Neutrophil (primary cell): ENCODE results near the gene OSBPL3.

Experiments
- H3K27ac ChIP-seq: fragments of 200-600 bp; sonication (generic); 2 replicates; pipeline ENCODE4 v1.5.1; 2016; ENCODE audit warnings: mild to moderate bottlenecking, moderate library complexity
- H3K27me3 ChIP-seq: fragments of 200-600 bp; sonication (generic); 2 replicates; pipeline ENCODE4 v1.6.0; 2016; ENCODE audit warnings: mild to moderate bottlenecking
- H3K36me3 ChIP-seq: fragments of 200-600 bp; sonication (generic); 2 replicates; pipeline ENCODE4 v1.5.1; 2017
- H3K4me1 ChIP-seq, 2 experiments: fragments of 200-600 bp in 1 of 2; sonication (generic) in 1 of 2; 1 replicate in 1 of 2; 2 replicates in 1 of 2; pipeline versions ENCODE4 v1.5.1 to v1.6.1; 2013 to 2016; ENCODE audit warnings: low read depth in 1 of 2, low read length in 1 of 2, mild to moderate bottlenecking in 1 of 2, moderate library complexity in 1 of 2; ENCODE audit not compliant: control insufficient read depth in 1 of 2, insufficient read depth in 1 of 2
- H3K4me3 ChIP-seq, 2 experiments: fragments of 200-600 bp in 1 of 2; sonication (generic) in 1 of 2; 1 replicate in 1 of 2; 2 replicates in 1 of 2; pipeline ENCODE4 v1.5.1; 2013 to 2016; ENCODE audit warnings: low read depth in 1 of 2, low read length in 1 of 2, mild to moderate bottlenecking in 1 of 2, moderate library complexity in 1 of 2
- H3K9me3 ChIP-seq: fragments of 200-600 bp; sonication (generic); 2 replicates; pipeline ENCODE4 v1.5.1; 2016
- CTCF ChIP-seq: fragments of 200-600 bp; sonication (generic); IDR thresholded peaks from 2 replicates; pipeline ENCODE4 v1.5.1; 2016; ENCODE audit warnings: antibody characterized with exemption

OSBPL3 gene

DNA sequence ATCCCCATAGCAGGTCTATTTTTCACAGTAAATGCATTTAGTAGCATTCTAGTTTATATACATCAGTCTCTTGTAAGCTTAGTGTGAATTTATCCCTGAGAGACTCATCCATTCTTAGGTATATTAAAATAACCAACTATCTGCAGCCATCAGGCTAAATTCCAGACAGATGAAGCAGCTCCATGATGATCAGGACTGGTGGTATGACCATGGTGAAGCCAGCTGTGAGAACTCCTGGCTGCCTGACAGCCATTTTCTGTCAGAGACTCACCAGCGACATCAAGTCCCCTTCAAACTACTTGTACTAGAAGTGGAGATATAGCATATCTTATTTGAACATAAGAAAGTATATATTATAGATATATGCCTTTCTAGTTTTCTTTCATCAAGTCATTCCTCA, 152.4 kb downstream of the OSBPL3 start:
- no peaks in the 10 kb centered on the region for H3K4me1 ChIP-seq
- no peak for TF ChIP-seq CTCF
- no peaks in the 10 kb centered on the region for H3K36me3 ChIP-seq
- H3K9me3 ChIP-seq = no peaks in the 10 kb centered on the region
- H3K4me3 ChIP-seq = no peak overlapping the region
- no peak overlapping the region for H3K27ac ChIP-seq
- no peaks in the 10 kb centered on the region for H3K27me3 ChIP-seq

DNA sequence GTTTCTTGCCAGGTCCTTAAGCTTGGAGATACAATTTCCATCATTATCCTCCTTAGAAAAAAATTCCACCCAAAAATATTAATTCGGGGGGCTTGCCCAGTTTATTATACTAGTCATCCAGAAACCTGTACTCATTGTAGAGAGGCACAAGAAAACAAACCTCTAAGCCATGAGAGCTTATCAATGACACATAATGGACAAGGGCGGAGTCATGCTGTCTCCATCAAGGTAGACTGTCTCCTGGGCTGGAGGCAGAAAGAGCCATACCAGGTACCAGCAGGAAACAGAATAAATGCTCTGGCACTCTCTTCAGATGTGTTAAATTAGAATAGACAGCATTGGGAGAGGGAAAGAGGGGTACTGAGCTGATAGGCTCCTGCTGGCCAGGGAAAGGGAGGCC, 153.0 kb downstream of the OSBPL3 start:
- no peak overlapping the region for H3K27ac ChIP-seq
- H3K27me3 ChIP-seq = no peaks in the 10 kb centered on the region
- no peaks in the 10 kb centered on the region for H3K36me3 ChIP-seq
- no peaks in the 10 kb centered on the region for H3K4me1 ChIP-seq
- H3K4me3 ChIP-seq = no peak overlapping the region
- no peaks in the 10 kb centered on the region for H3K9me3 ChIP-seq
- no peak for TF ChIP-seq CTCF

GRCh38 chr7:24826662-24827020, 153.3 kb downstream of the OSBPL3 start:
- Histone ChIP-seq H3K27me3 (no peaks in the 10 kb centered on the region), H3K9me3 (no peaks in the 10 kb centered on the region), H3K4me3 (no peak overlapping the region), H3K27ac (no peak overlapping the region), H3K36me3 (no peaks in the 10 kb centered on the region), H3K4me1 (peaks cover 0 to under 1% of the 10 kb centered on the region in 2 experiments)
- no peak for TF ChIP-seq CTCF

DNA sequence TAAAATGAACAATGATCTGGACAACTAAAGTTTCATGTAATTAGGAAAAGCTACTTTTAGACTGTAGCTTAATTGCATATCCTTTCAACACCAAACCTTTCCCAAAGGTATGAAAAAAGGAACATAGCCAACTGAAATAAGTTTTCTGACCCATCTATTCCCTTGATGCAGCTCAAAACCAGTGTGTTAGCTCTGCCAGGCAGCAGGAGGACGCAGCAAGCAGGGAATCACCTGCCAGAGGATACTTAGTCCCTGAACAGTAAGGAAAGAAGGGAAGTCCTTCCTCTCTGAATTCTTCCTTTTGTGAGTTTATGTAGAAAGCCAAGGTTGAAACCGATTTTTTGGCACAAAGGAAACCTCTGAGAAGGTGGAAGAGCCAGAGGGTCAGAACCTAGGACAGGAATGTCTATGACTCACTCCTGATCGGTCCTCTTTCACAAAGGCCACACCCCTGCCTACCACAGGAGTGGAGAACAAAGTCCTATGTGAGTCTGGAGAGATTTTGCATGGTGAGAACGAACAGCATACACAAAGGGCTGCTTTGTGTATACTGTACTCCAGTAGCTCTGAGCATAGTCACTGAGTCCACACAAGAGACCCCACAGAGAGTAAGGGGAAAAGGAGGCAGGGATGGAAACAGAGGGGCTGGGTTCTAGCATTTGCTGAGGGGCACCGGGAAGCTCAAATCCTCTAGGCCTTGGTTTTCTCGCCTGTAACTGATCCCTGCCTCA, 153.9 kb downstream of the OSBPL3 start:
- Histone ChIP-seq H3K27me3 (no peaks in the 10 kb centered on the region), H3K27ac (no peak overlapping the region), H3K4me1 (peaks cover 4 to 6% of the 10 kb centered on the region in 2 experiments), H3K9me3 (no peaks in the 10 kb centered on the region), H3K36me3 (no peaks in the 10 kb centered on the region), H3K4me3 (no peak overlapping the region)
- TF ChIP-seq CTCF = no peak

- Histone ChIP-seq H3K36me3 (no peaks in the 10 kb centered on the region), H3K9me3 (no peaks in the 10 kb centered on the region), H3K4me3 (no peak overlapping the region), H3K4me1 (peaks cover 7 to 8% of the 10 kb centered on the region in 2 experiments), H3K27ac (no peak overlapping the region), H3K27me3 (no peaks in the 10 kb centered on the region)
- TF ChIP-seq CTCF = no peak
These were observed 154.6 kb downstream of the OSBPL3 start for GRCh38 chr7:24825381-24825794.
